ENCODE data around the gene CLIP2.

DNA sequence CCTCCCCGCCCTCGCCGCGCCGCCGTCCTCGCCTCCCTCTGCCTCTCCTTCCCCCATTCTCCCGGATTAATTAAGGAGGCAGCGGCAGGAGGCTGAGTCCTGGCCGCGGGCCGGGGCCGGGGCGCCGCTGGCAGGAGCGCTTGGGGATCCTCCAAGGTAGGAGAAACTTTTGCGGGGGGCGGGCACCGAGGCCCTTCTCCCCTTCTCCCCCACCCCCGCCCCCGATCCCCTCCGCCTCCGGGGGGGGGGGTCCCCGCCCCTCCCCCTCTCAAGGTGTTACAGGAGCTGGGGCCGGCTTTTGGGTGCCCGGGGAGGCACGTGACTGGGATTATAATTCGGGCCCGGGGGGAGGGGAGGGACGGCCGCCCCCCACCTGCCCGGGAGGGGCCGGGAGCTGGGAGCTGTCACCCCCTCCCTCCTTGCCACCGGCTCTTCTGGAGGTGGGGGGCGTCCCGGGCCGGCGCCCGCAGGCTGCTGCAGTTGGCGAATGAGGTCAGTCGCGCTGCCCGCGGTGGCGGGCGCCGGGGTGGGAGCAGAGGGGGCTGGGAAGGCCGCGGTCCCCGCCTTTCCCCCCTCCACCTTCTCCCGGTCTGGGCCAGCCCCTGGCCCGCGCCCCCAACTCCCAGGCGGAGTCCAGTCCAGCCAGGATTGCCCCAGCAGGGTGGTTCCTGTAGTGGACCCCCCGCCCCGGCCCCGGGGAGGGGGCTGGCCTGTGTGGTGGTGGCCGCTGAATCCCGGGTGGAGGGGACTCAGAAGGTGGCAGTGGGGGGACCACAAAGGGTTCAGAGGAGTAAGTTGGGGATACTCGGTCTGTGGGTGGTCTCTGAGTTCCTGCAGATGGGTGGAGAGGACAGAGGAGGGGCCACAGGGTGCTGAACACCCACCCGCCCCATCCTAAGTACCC is 165.1 kb downstream of the CLIP2 start:
- TF ChIP-seq, protein P1, sequence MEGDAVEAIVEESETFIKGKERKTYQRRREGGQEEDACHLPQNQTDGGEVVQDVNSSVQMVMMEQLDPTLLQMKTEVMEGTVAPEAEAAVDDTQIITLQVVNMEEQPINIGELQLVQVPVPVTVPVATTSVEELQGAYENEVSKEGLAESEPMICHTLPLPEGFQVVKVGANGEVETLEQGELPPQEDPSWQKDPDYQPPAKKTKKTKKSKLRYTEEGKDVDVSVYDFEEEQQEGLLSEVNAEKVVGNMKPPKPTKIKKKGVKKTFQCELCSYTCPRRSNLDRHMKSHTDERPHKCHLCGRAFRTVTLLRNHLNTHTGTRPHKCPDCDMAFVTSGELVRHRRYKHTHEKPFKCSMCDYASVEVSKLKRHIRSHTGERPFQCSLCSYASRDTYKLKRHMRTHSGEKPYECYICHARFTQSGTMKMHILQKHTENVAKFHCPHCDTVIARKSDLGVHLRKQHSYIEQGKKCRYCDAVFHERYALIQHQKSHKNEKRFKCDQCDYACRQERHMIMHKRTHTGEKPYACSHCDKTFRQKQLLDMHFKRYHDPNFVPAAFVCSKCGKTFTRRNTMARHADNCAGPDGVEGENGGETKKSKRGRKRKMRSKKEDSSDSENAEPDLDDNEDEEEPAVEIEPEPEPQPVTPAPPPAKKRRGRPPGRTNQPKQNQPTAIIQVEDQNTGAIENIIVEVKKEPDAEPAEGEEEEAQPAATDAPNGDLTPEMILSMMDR (conservative IDR thresholded peaks at IDR 0.05; ENCODE audit: low read depth, low read length), result no peak
- no peak for TF ChIP-seq EZH2 (IDR thresholded peaks at IDR 0.05; ENCODE audit: low read length, unreplicated experiment)

All from PC-3 (cell line).